K562 (cell line): ENCODE data around the gene ZFP62. TPM values are rescaled to one million over a fixed set of nuclear protein-coding genes. Genes with fewer than 3 reads are reported as not detected.

Source experiments
- KDM1A ChIP-seq, 2 experiments: fragments of 450-650 bp; IDR thresholded peaks; 2 replicates each; pipeline ENCODE4 v1.6.1; 2016; ENCODE audit warnings: mild to moderate bottlenecking in 2 of 2
- MEIS2 ChIP-seq: fragments of 450-650 bp; IDR thresholded peaks from 2 replicates; pipeline ENCODE4 v1.6.1; 2014; ENCODE audit warnings: mild to moderate bottlenecking; ENCODE audit not compliant: partially characterized antibody
- NR2C1 ChIP-seq, 2 experiments: fragments of 450-650 bp; IDR thresholded peaks; 2 replicates each; pipeline ENCODE4 v1.6.1; 2017; ENCODE audit warnings: mild to moderate bottlenecking in 2 of 2, antibody characterized with exemption in 1 of 2, inconsistent platforms in 1 of 2, missing compliant biosample characterization in 1 of 2, missing genetic modification characterization in 1 of 2
- PKNOX1 ChIP-seq: fragments of 450-650 bp; IDR thresholded peaks from 2 replicates; pipeline ENCODE4 v1.6.1; 2016
- SPI1 ChIP-seq: IDR thresholded peaks from 2 replicates; pipeline ENCODE4 v1.6.1; 2011; ENCODE audit warnings: low read depth, low read length, control low read depth, borderline replicate concordance
- SRF ChIP-seq, 2 experiments: fragments of 250-450, 450-650 bp in 1 of 2; sonication (Bioruptor Pico) in 1 of 2; sonication (generic) in 1 of 2; formaldehyde crosslinking; IDR thresholded peaks; 2 replicates each; pipeline versions ENCODE4 v1.5.0 to v1.5.1; 2020 to 2022; ENCODE audit warnings: mild to moderate bottlenecking in 1 of 2, missing genetic modification reagents in 1 of 2
- polyA plus RNA-seq, 8 experiments: library from polyadenylated mRNA; depleted of rRNA in 4 of 8; stranded (reverse) in 5 of 8; unstranded in 3 of 8; fragments of >200 nt; fragmentation: Nextera tagmentation in 2 of 8; fragmentation: Illumina TruSeq in 1 of 8; extraction: Ambion mirVana in 2 of 8; extraction: Trizol in 1 of 8; gene quantifications; 2 replicates each; pipeline versions ENCODE4 v1.2.1 to v1.2.3, GENCODE V29; 2011 to 2014; ENCODE audit warnings: inconsistent platforms in 1 of 8, missing spikeins in 1 of 8
- total RNA-seq, 7 experiments: library from RNA; depleted of rRNA in 6 of 7; stranded (reverse); fragments of >200 nt in 6 of 7; fragmentation: Illumina TruSeq in 2 of 7; extraction: Trizol in 2 of 7; gene quantifications; 2 replicates each; pipeline versions ENCODE4 v1.2.1 to v1.2.3, GENCODE V29; 2011 to 2021; ENCODE audit warnings: low replicate concordance in 1 of 7
- TF ChIP-seq, protein P1 (sequence below): fragments of 450-650 bp; IDR thresholded peaks from 2 replicates; pipeline ENCODE4 v1.6.1; 2016; ENCODE audit warnings: mild to moderate bottlenecking, moderate library complexity
- TF ChIP-seq, protein P2 (sequence below), 2 experiments: IDR thresholded peaks; 2 replicates each; pipeline ENCODE4 v1.6.1; 2012; ENCODE audit warnings: improper control_type of control experiment in 2 of 2, low read depth in 2 of 2, low read length in 2 of 2, borderline replicate concordance in 1 of 2

ZFP62 gene
- total and polyA plus RNA-seq, 9 of the 15 experiments (the other 6 are each of a cell fraction or from before 2014, with no cell fraction given): 12.2 to 37.5 (median 25.0) TPM

- TF ChIP-seq, protein P1, sequence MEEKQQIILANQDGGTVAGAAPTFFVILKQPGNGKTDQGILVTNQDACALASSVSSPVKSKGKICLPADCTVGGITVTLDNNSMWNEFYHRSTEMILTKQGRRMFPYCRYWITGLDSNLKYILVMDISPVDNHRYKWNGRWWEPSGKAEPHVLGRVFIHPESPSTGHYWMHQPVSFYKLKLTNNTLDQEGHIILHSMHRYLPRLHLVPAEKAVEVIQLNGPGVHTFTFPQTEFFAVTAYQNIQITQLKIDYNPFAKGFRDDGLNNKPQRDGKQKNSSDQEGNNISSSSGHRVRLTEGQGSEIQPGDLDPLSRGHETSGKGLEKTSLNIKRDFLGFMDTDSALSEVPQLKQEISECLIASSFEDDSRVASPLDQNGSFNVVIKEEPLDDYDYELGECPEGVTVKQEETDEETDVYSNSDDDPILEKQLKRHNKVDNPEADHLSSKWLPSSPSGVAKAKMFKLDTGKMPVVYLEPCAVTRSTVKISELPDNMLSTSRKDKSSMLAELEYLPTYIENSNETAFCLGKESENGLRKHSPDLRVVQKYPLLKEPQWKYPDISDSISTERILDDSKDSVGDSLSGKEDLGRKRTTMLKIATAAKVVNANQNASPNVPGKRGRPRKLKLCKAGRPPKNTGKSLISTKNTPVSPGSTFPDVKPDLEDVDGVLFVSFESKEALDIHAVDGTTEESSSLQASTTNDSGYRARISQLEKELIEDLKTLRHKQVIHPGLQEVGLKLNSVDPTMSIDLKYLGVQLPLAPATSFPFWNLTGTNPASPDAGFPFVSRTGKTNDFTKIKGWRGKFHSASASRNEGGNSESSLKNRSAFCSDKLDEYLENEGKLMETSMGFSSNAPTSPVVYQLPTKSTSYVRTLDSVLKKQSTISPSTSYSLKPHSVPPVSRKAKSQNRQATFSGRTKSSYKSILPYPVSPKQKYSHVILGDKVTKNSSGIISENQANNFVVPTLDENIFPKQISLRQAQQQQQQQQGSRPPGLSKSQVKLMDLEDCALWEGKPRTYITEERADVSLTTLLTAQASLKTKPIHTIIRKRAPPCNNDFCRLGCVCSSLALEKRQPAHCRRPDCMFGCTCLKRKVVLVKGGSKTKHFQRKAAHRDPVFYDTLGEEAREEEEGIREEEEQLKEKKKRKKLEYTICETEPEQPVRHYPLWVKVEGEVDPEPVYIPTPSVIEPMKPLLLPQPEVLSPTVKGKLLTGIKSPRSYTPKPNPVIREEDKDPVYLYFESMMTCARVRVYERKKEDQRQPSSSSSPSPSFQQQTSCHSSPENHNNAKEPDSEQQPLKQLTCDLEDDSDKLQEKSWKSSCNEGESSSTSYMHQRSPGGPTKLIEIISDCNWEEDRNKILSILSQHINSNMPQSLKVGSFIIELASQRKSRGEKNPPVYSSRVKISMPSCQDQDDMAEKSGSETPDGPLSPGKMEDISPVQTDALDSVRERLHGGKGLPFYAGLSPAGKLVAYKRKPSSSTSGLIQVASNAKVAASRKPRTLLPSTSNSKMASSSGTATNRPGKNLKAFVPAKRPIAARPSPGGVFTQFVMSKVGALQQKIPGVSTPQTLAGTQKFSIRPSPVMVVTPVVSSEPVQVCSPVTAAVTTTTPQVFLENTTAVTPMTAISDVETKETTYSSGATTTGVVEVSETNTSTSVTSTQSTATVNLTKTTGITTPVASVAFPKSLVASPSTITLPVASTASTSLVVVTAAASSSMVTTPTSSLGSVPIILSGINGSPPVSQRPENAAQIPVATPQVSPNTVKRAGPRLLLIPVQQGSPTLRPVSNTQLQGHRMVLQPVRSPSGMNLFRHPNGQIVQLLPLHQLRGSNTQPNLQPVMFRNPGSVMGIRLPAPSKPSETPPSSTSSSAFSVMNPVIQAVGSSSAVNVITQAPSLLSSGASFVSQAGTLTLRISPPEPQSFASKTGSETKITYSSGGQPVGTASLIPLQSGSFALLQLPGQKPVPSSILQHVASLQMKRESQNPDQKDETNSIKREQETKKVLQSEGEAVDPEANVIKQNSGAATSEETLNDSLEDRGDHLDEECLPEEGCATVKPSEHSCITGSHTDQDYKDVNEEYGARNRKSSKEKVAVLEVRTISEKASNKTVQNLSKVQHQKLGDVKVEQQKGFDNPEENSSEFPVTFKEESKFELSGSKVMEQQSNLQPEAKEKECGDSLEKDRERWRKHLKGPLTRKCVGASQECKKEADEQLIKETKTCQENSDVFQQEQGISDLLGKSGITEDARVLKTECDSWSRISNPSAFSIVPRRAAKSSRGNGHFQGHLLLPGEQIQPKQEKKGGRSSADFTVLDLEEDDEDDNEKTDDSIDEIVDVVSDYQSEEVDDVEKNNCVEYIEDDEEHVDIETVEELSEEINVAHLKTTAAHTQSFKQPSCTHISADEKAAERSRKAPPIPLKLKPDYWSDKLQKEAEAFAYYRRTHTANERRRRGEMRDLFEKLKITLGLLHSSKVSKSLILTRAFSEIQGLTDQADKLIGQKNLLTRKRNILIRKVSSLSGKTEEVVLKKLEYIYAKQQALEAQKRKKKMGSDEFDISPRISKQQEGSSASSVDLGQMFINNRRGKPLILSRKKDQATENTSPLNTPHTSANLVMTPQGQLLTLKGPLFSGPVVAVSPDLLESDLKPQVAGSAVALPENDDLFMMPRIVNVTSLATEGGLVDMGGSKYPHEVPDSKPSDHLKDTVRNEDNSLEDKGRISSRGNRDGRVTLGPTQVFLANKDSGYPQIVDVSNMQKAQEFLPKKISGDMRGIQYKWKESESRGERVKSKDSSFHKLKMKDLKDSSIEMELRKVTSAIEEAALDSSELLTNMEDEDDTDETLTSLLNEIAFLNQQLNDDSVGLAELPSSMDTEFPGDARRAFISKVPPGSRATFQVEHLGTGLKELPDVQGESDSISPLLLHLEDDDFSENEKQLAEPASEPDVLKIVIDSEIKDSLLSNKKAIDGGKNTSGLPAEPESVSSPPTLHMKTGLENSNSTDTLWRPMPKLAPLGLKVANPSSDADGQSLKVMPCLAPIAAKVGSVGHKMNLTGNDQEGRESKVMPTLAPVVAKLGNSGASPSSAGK: peak; percentile 35; the same call in 1 of the 2 replicates
- TF ChIP-seq NR2C1 (IDR thresholded peaks at IDR 0.05): 0 out of 2 replicates have a peak, but pooled peaks have one; percentile 22
- TF ChIP-seq NR2C1 (tag; IDR thresholded peaks at IDR 0.05): no peak
- 0 out of 4 replicates have a peak, but pooled peaks of 1 of the 2 experiments have one; percentile 48 for TF ChIP-seq SRF (CRISPR knock-in tag; IDR thresholded peaks at IDR 0.05)
- peak; percentile 64; the same call in 1 of the 2 replicates for TF ChIP-seq SPI1
- peak; percentile 94 for TF ChIP-seq MEIS2
- TF ChIP-seq PKNOX1: peak; percentile 27; the same call in 1 of the 2 replicates
- TF ChIP-seq, protein P2, sequence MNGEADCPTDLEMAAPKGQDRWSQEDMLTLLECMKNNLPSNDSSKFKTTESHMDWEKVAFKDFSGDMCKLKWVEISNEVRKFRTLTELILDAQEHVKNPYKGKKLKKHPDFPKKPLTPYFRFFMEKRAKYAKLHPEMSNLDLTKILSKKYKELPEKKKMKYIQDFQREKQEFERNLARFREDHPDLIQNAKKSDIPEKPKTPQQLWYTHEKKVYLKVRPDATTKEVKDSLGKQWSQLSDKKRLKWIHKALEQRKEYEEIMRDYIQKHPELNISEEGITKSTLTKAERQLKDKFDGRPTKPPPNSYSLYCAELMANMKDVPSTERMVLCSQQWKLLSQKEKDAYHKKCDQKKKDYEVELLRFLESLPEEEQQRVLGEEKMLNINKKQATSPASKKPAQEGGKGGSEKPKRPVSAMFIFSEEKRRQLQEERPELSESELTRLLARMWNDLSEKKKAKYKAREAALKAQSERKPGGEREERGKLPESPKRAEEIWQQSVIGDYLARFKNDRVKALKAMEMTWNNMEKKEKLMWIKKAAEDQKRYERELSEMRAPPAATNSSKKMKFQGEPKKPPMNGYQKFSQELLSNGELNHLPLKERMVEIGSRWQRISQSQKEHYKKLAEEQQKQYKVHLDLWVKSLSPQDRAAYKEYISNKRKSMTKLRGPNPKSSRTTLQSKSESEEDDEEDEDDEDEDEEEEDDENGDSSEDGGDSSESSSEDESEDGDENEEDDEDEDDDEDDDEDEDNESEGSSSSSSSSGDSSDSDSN (IDR thresholded peaks at IDR 0.05; ENCODE audit: borderline replicate concordance in 1 of 2, low read depth in 2 of 2, low read length in 2 of 2): 0 out of 4 replicates have a peak, but pooled peaks of 1 of the 2 experiments have one; percentile 35
- TF ChIP-seq KDM1A (IDR thresholded peaks at IDR 0.05): peak; percentile 8 to 34; a peak in 1 of 4 replicates
Measured at GRCh38 chr5:180816608-180817534, 44.2 kb downstream of the ZFP62 start (continued).
